ENCODE measurements around the gene OR2T10.
"Not testable (repeated sequence)": the region's sequence is repeated elsewhere in the genome, so short reads cannot be mapped to it uniquely, and the experiment has no call there.

Gene OR2T10, protein sequence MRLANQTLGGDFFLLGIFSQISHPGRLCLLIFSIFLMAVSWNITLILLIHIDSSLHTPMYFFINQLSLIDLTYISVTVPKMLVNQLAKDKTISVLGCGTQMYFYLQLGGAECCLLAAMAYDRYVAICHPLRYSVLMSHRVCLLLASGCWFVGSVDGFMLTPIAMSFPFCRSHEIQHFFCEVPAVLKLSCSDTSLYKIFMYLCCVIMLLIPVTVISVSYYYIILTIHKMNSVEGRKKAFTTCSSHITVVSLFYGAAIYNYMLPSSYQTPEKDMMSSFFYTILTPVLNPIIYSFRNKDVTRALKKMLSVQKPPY

DNA sequence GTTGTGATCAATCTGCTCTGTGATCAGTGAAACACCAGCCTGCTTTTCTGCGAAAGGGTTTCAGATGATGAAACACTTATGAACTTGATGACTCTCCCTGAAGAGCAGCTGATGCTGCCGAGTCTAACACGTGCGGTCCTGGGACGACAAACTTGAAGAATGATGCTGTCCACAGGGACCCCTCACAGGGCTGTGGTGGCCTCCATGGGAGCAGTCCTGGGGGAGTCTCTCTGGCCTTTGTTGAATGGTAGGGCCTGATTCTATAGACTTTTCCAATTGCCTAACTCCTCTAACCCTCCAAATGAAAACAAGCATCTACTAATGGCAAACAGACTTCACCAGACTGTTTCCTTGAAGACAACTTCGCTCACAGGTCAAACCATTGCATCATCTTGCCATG is at the start of gene OR2T10:
Gene OR2T10 (minus strand): TSS at position 112 of the 400 bp plus-strand sequence. CDS start 3,932 bp downstream, outside the sequence.
- no peak for DNase-seq (ENCODE audit: low read depth in 2 of 2)

DNA sequence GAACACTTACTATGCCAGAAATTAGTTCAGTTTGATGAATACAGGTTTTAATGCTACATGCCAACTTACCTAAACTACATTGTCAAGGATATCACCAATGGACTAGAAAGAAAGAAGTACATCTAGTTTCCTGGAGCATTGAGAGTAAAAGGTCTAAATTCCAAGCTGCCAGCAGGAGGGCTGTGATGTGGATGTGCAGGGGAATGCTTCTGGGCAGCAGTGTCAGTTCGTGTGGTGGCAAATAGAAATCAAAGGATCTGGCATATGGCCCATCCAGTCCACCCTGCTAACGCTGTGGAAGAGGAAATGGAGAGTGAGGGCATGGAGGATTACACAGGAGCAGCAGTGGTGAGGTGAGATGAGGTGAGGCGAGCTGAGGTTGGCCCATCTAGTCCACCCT is 47.7 kb upstream of the OR2T10 start, which contains the start of gene OR2T35:
Gene OR2T35 (minus strand): TSS at position 101 of the 400 bp plus-strand sequence. CDS start 6,020 bp downstream, outside the sequence.
- not testable (repeated sequence) for DNase-seq (ENCODE audit: low read depth in 2 of 2)

- not testable (repeated sequence) for DNase-seq (ENCODE audit: low read depth in 2 of 2)
Observed at GRCh38 chr1:248642971-248643651, 45.6 kb upstream of the OR2T10 start.

GRCh38 chr1:248641583-248641982 is 44.1 kb upstream of the OR2T10 start:
- DNase-seq (ENCODE audit: low read depth in 2 of 2) = not testable (repeated sequence)

DNA sequence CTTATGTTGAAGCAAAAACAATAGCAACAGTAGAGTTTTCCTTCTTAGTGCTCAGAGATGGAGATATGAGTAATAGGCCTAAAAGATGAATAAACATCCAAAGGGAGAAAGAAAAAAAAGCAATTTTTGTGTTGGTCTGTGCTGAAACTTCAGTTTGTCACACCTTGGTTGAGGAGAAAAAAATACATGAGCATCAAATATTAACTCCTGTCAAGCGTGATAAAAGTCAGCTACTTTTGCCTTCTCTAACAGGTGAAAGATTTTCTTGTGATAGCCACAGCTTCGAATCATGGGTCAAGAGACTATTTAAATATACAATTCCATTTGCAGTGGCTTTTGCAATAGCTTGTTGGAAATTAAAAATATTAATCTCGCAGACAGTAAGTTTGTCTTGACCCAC is 43.4 kb upstream of the OR2T10 start:
- DNase-seq (ENCODE audit: low read depth in 2 of 2) = not testable (repeated sequence)

- not testable (repeated sequence) for DNase-seq (ENCODE audit: low read depth in 2 of 2)
Observed at GRCh38 chr1:248639652-248640051, 42.2 kb upstream of the OR2T10 start.

- DNase-seq (ENCODE audit: low read depth in 2 of 2) = not testable (repeated sequence)
Observed at GRCh38 chr1:248636612-248637011, 39.1 kb upstream of the OR2T10 start.

DNA sequence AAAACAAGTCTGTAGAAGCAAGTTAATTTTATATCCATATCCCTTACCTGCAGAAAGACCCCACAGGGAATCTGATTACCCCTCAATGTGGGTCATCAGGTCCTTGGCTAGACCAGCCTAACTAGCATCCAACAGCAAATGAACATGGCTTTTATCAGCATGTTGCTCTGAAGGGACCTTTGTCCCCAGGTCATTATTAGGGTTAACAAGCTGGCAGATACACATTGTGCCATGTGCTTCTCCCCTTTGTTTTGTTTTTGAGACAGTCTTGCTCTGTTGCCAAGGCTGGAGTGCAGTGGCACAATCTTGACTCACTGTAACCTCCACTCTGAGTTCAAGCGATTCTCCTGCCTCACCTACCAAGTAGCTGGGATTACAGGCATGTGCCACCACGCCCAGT is 37.5 kb upstream of the OR2T10 start, which contains the start of gene OR2T11:
Gene OR2T11 (minus strand): TSS at position 101 of the 400 bp plus-strand sequence. CDS start 7,963 bp downstream, outside the sequence.
- not testable (repeated sequence) for DNase-seq (ENCODE audit: low read depth in 2 of 2)

DNA sequence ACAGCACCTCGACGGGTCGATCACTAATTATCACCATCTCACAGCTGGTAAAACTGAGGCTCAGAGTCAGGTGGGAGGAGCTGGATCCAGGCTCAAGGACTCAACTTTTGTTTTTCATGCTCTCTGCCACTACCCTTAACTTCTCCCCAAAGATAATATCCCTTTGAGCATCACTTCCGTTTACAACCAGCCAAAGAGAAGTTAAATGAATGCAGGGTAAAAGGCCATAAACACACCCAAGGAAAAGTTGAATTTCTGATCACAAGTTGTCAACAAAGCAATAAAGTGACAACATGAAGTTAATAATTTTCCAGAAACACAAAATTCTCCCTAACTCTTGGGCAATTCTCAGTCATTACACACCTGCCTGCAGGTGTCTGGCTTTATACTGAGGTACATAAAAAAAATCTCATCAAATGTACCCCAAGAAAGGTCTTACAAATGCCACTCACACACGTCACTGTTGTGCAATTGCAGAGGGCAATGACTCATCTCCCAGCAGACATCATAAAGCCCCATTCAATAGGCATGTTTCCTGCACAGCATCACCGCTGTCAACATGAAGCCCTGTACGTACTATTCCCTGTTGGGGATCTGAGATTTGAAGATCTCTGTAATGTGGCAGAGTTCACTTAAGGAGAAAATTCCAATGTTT is 34.0 kb upstream of the OR2T10 start:
- DNase-seq (ENCODE audit: low read depth in 2 of 2) = no peak

DNA sequence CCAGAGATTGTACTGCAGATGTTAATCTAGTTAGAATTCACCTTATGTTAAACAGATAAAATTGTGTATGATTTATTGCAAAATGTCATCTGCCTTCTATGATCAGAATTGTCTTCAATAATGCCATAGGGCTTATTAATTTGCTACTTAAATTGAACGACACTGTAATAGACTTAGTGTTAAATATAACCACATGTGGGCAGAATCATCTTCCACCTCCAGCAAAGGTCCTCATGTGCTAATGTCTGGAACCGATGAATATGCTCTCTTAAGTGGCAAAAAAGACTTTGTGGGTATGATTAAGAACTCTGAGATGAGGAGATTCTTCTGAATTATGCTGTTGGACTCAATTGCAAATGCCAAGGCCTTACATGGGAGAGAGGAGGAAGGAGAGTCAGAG is 33.1 kb upstream of the OR2T10 start:
- DNase-seq (ENCODE audit: low read depth in 2 of 2) = no peak

DNA sequence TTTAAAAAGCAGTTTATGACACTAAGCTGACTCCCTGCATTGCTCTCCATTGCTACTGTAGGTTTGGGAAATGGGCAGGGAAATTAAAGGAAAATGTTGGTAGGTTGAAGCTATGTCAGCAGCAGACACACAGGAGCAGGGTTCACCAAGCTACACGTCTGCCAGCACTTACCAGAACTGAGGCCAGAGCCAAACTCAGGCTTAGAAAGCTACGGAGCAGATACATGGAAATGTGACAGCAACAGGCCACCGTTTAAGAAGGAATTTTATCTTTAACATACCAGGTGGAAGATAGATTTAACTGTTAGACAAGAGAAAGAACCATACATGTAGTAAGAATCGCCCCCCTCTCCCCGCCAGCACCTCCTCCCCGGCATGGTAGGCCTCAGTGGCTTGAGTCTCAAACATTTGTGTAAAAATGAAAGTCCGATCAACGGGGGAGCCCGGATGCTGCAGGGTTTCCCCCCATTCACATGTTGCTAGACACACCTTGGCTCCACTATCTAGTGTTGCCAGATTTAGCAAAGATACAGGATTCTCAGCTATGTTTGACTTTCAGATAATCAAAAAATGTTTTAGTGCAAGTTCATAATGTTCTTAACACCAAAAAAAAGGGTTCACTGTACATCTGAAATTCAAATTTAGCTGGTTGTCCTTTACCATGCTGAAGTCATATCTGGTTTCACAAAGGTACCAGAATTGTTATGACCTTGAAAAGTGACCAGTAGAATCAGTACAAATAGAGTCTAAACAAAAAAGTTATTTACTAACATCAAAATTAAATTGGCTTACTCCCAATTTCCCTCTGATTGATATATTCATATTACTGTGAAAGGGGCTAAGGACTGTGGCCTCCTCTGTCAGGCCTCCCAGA is 30.7 kb upstream of the OR2T10 start:
- DNase-seq (ENCODE audit: low read depth in 2 of 2) = no peak

- DNase-seq (ENCODE audit: low read depth in 2 of 2) = no peak
Observed at GRCh38 chr1:248625971-248626370, 28.5 kb upstream of the OR2T10 start.

DNA sequence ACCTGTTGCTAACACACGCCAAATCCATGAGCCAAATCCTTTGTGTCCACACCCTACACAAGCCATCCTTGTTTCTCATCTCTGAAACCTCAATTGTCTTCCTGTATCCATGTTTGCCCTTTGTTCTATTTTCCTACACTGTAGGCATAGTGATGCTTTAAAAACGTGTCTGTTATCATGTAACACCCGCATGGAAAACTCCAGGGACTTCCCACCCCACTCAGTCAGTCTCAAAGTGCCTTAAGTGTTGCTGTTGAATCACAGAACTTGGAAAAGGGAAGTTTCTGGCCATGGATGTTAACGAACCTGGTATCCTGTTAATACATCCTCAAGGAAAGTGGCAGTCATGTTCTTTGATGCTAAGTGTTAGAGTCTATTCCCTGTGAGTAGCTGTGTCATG is 27.7 kb upstream of the OR2T10 start:
- no peak for DNase-seq (ENCODE audit: low read depth in 2 of 2)

DNA sequence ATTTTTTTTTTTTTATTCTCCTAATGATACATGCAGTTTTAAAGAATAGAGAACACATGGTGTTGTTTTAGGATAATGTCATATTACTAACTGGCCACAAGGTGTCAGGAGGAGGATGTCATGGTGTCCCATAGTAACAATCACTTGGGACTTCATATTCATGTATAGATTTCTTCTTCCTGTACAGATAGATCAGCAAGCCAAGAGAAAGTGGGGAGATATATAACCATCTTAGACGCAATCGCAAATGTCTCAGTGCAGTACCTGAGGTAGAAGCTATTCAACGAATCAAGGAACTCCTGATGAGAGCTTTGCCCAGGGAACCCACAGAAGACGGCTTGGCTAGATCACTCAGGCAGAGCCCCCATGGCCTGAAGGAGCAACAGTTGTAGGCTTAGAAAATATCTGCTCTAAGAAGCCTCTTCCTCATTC is 25.1 kb upstream of the OR2T10 start:
- no peak for DNase-seq (ENCODE audit: low read depth in 2 of 2)

DNA sequence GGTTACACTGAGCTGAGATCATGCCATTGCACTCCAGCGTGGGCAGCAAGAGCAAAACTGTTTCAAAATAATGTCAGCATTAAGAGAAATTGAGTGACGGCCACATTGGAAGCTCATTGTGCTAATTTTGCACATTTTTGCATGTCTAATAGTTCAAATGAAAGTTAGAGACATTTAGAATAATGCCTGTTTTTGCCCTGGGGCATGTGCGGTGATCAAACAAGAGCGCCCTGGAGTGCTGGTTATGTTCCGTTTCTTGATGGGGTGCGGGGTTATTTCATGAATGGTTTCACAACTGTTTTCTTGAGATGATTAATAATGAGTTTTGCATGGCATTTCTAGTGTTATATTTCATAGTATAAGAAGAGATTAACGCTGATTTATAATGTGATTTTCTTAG is 24.3 kb upstream of the OR2T10 start:
- no peak for DNase-seq (ENCODE audit: low read depth in 2 of 2)

- DNase-seq (ENCODE audit: low read depth in 2 of 2) = peak in 1 of 2 donors; percentile 13
Observed at GRCh38 chr1:248618878-248619277, 21.4 kb upstream of the OR2T10 start.

DNA sequence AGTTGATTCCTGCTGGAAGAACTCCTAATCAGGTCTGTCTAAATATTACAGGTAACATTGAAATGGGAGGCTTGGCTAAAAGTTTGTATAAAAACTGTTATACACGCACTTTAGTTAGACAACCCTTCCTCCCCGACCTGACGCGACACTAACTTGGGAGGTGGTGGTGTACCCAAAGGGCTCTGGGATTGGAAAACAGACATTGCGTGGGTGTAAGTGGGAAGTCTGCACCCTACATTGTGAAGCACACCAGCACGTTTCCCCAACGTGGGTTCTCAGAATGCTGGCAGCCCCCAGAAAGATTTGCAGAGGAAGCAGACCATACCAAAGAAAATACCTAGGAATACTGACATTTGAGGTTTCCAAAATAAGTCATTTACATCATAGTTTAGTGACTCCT is 20.6 kb upstream of the OR2T10 start:
- DNase-seq (ENCODE audit: low read depth in 2 of 2) = no peak

DNA sequence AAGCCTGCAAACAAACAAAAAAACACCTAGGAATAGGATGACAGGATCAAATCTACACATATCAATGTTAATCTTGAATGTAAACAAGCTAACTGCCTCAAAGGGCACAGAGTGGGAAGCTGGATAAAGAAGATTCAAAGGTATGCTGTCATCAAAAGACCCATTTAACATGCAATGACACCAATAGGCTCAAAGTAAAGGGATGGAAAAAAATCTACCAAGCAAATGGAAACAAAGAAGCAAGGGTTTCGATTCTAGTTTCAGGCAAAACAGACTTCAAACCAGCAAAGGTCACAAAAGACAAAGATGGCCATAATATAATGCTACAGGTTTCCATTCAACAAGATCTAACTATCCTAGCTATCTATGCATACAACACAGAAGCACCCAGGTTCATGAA is 16.2 kb upstream of the OR2T10 start:
- DNase-seq (ENCODE audit: low read depth in 2 of 2) = no peak

DNA sequence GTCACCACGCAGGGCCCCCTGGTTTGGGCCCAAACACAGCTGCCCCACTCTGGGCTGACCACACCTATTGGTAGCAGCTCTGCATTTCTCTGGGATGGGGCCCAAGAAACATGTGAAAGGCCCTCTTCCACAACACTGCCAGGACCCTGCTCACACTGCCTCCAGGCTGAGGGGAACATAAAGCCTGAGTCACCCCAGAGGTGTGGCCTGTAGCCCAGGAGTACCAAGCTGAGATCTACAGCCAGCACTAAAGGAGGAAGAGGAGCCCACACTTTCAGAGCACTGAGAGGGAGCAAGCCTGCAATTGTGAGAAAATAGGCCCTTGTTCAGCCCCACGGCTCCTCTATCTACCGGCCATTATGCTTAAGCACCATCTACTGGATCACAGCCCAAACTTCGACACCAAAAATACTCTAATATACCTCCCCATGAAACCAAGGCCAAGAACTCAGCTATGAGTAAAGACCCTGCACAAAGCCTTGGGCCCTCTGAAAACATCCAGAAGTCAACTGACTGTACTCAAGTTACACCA is 14.4 kb upstream of the OR2T10 start:
- DNase-seq (ENCODE audit: low read depth in 2 of 2) = no peak

GRCh38 chr1:248610301-248610700 is 12.8 kb upstream of the OR2T10 start:
- DNase-seq (ENCODE audit: low read depth in 2 of 2) = no peak

DNA sequence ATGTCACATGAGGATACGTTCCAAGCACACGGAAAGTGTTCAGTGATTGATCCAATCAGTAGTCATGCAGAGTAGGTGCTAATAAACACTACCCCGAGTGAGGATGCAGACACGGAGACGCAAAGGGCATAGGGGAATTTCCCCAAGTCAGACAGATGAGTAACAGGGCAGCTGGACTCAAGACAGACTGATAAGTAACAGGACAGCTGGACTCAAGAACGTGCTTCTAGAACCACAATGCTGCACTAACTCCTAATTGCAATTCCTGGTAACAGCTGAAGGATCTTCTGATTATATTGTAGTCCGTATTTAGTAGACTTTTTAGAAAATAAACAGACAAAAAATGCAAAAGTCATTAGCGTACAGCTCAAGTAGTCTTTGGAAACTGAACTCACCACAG is 1.9 kb upstream of the OR2T10 start:
- DNase-seq (ENCODE audit: low read depth in 2 of 2) = no peak

Measured in stimulated activated CD8-positive, alpha-beta memory T cell treated with anti-CD3 and anti-CD28 coated beads, Interleukin-15, amount 100 ng/mL, for 4 hours (primary cell).